GM12878 (cell line): ENCODE data around the gene OSGIN1. TPM values are rescaled to one million over a fixed set of nuclear protein-coding genes. Genes with fewer than 3 reads are reported as not detected.

Experiments
- ATAC-seq: fragments of 200-7000 bp; cut with Tn5 transposase; 3 replicates; pipeline ENCODE4 v1.9.1; 2020; ENCODE audit warnings: mild to moderate bottlenecking, moderate library complexity
- BruUV-seq: library from RNA; stranded (reverse); fragments of 400-500 nt; replicated peaks from 2 replicates; lab custom pipeline; 2021; lab: Mats Ljungman, UMichigan
- CTCF ChIA-PET: fragments of 300-600 bp; sonication (Branson Sonifier 250); formaldehyde crosslinking; extraction: SDS; loops from one replicate; lab custom pipeline; 2021; ENCODE audit warnings: inconsistent platforms; lab: Yijun Ruan, JAX
- POLR2A ChIA-PET: fragments of 350-600 bp; formaldehyde crosslinking; extraction: SDS; loops from one replicate; lab custom pipeline; 2021; ENCODE audit warnings: inconsistent platforms; lab: Charles Lee
- RAD21 ChIA-PET: fragments of 300-600 bp; sonication (Branson Sonifier 250); formaldehyde crosslinking; loops from one replicate; lab custom pipeline; 2023; ENCODE audit warnings: antibody characterized with exemption; ENCODE audit not compliant: unreplicated experiment; lab: Charles Lee
- SMC1A ChIA-PET: fragments of 300-600 bp; sonication (Branson Sonifier 250); formaldehyde crosslinking; loops from one replicate; lab custom pipeline; 2023; ENCODE audit not compliant: unreplicated experiment, uncharacterized antibody; lab: Charles Lee
- DNase-seq: peaks from one replicate; pipeline ENCODE4 v3.0.0-alpha.2; 2011; ENCODE audit warnings: low read depth, low spot score
- FAIRE-seq: peaks from 3 replicates; lab custom pipeline; 2011; peaks lifted over from hg19 to GRCh38; lab: Jason Lieb, UNC
- H2AFZ ChIP-seq: 2 replicates; pipeline ENCODE4 v1.6.0; 2011; ENCODE audit warnings: low read depth, low read length, control low read depth; ENCODE audit not compliant: control insufficient read depth
- H3K27ac ChIP-seq: 2 replicates; pipeline ENCODE4 v1.5.1; 2011; ENCODE audit warnings: control low read depth; ENCODE audit not compliant: control insufficient read depth, insufficient read depth
- H3K27me3 ChIP-seq, 2 experiments: replicated peaks in 1 of 2; 2 replicates each; pipeline versions ENCODE4 v1.6.0 to v1.6.1; 2011; ENCODE audit warnings: low read length in 1 of 2; ENCODE audit not compliant: control insufficient read depth in 2 of 2, insufficient read depth in 2 of 2
- H3K36me3 ChIP-seq, 2 experiments: 2 replicates each; pipeline ENCODE4 v1.5.1; 2011; ENCODE audit warnings: low read length in 1 of 2; ENCODE audit not compliant: control insufficient read depth in 2 of 2, insufficient read depth in 2 of 2
- H3K4me1 ChIP-seq: 2 replicates; pipeline ENCODE4 v1.6.1; 2011; ENCODE audit warnings: mild to moderate bottlenecking, low read length, moderate library complexity, mixed read lengths; ENCODE audit not compliant: control insufficient read depth, insufficient read depth
- H3K4me2 ChIP-seq: 2 replicates; pipeline ENCODE4 v1.6.0; 2011; ENCODE audit warnings: control low read depth; ENCODE audit not compliant: control insufficient read depth, insufficient read depth
- H3K4me3 ChIP-seq: fragments of 200-600 bp; sonication (generic); 2 replicates; pipeline ENCODE4 v1.5.1; 2016
- H3K79me2 ChIP-seq: 2 replicates; pipeline ENCODE4 v1.6.0; 2011; ENCODE audit warnings: low read length; ENCODE audit not compliant: control insufficient read depth, insufficient read depth
- H3K9ac ChIP-seq: 2 replicates; pipeline ENCODE4 v1.8.0; 2011; ENCODE audit warnings: low read length, control low read depth, mixed read lengths; ENCODE audit not compliant: control insufficient read depth, insufficient read depth
- H3K9me3 ChIP-seq: replicated peaks from 3 replicates; pipeline ENCODE4 v1.5.1; 2011; ENCODE audit warnings: mild to moderate bottlenecking, low read length; ENCODE audit not compliant: control insufficient read depth, insufficient read depth
- H4K20me1 ChIP-seq: 2 replicates; pipeline ENCODE4 v1.6.0; 2011; ENCODE audit not compliant: control insufficient read depth, insufficient read depth
- BMI1 ChIP-seq: fragments of 450-650 bp; IDR thresholded peaks from 2 replicates; pipeline ENCODE4 v1.6.1; 2016; ENCODE audit warnings: mild to moderate bottlenecking, moderate library complexity, borderline replicate concordance
- CHD1 ChIP-seq: IDR thresholded peaks from 2 replicates; pipeline ENCODE4 v1.6.1; 2012; ENCODE audit warnings: low read depth, low read length, improper control_type of control experiment
- FOXK2 ChIP-seq: fragments of 450-650 bp; IDR thresholded peaks from 2 replicates; pipeline ENCODE4 v1.6.1; 2017; ENCODE audit warnings: mild to moderate bottlenecking, moderate library complexity
- MXI1 ChIP-seq: fragments of 150-350 bp; IDR thresholded peaks from 2 replicates; pipeline ENCODE4 v1.6.1; 2011; ENCODE audit warnings: low read depth, mild to moderate bottlenecking, inconsistent platforms, low read length, improper control_type of control experiment
- NFXL1 ChIP-seq: fragments of 450-650 bp; IDR thresholded peaks from 2 replicates; pipeline ENCODE4 v1.6.1; 2017; ENCODE audit warnings: antibody characterized with exemption, mild to moderate bottlenecking, borderline replicate concordance
- SMAD1 ChIP-seq: fragments of 450-650 bp; IDR thresholded peaks from 2 replicates; pipeline ENCODE4 v1.6.1; 2018; ENCODE audit warnings: mild to moderate bottlenecking, low read depth; ENCODE audit not compliant: partially characterized antibody
- SRF ChIP-seq, 2 experiments: IDR thresholded peaks; 2 replicates each; pipeline ENCODE4 v1.6.1; 2011; ENCODE audit warnings: low read depth in 2 of 2, low read length in 2 of 2, mild to moderate bottlenecking in 1 of 2, moderate library complexity in 1 of 2
- TCF12 ChIP-seq: IDR thresholded peaks from 2 replicates; pipeline ENCODE4 v1.6.1; 2011; ENCODE audit warnings: low read depth, mild to moderate bottlenecking, low read length
- TCF7 ChIP-seq: IDR thresholded peaks from 2 replicates; pipeline ENCODE4 v1.6.1; 2014; ENCODE audit warnings: antibody characterized with exemption, borderline replicate concordance
- YY1 ChIP-seq: IDR thresholded peaks from 2 replicates; pipeline ENCODE4 v1.6.1; 2011; ENCODE audit warnings: low read depth, mild to moderate bottlenecking, low read length
- ZSCAN29 ChIP-seq: fragments of 450-650 bp; IDR thresholded peaks from 2 replicates; pipeline ENCODE4 v1.6.1; 2017; ENCODE audit warnings: mild to moderate bottlenecking, moderate library complexity
- WGBS: methylation state at CpG from one replicate; pipeline ENCODE4 v1.1.6; 2016; ENCODE audit warnings: low lambda C conversion rate; ENCODE audit not compliant: insufficient replicate concordance, insufficient coverage; ENCODE audit errors: missing lambda C conversion rate; 5-methylcytosine and 5-hydroxymethylcytosine counted together
- in situ Hi-C: fragments of 300-500 bp; cut with MboI; formaldehyde crosslinking; loops from 9 replicates; pipeline ENCODE4 v1.14.3; 2018; ENCODE audit warnings: mixed read lengths
- intact Hi-C: fragments of 100-400 bp; cut with micrococcal nuclease; formaldehyde crosslinking; loops from one replicate; pipeline ENCODE4 v1.14.2; 2022; ENCODE audit not compliant: unreplicated experiment
- polyA plus RNA-seq, 11 experiments: library from polyadenylated mRNA; depleted of rRNA in 4 of 11; unstranded in 6 of 11; stranded (reverse) in 5 of 11; fragments of >200 nt; fragmentation: Nextera tagmentation in 4 of 11; fragmentation: Illumina TruSeq in 1 of 11; extraction: Ambion mirVana in 4 of 11; extraction: Trizol in 1 of 11; gene quantifications; 1 replicate in 1 of 11; 2 replicates in 10 of 11; pipeline versions ENCODE4 v1.2.1 to v1.2.3, GENCODE V29; 2011 to 2016; ENCODE audit warnings: inconsistent platforms in 2 of 11, missing spikeins in 2 of 11, low read depth in 1 of 11
- total RNA-seq, 4 experiments: library from RNA; depleted of rRNA in 3 of 4; stranded (reverse); fragments of >200 nt in 3 of 4; fragmentation: Illumina TruSeq in 1 of 4; extraction: Trizol in 1 of 4; gene quantifications; 2 replicates each; pipeline versions ENCODE4 v1.2.1 to v1.2.3, GENCODE V29; 2013 to 2021
- TF ChIP-seq, protein P1 (sequence below): IDR thresholded peaks from 2 replicates; pipeline ENCODE4 v1.6.1; 2011; ENCODE audit warnings: low read depth, mild to moderate bottlenecking, low read length, moderate library complexity, borderline replicate concordance; ENCODE audit errors: extremely low read depth
- TF ChIP-seq, protein P2 (sequence below): IDR thresholded peaks from 2 replicates; pipeline ENCODE4 v1.6.1; 2012; ENCODE audit warnings: improper control_type of control experiment, low read depth, low read length; ENCODE audit not compliant: insufficient replicate concordance
- TF ChIP-seq, protein P3 (sequence below), 3 experiments: IDR thresholded peaks in 2 of 3; conservative IDR thresholded peaks in 1 of 3; 2 replicates each; pipeline ENCODE4 v1.5.1; 2011; ENCODE audit warnings: low read depth in 3 of 3, low read length in 3 of 3, mild to moderate bottlenecking in 3 of 3, control low read depth in 2 of 3, moderate library complexity in 2 of 3, inconsistent platforms in 1 of 3, mixed read lengths in 1 of 3; ENCODE audit not compliant: control insufficient read depth in 2 of 3, insufficient read depth in 1 of 3; ENCODE audit errors: extremely low read depth in 1 of 3
- TF ChIP-seq, protein P4 (sequence below): fragments of 450-650 bp; IDR thresholded peaks from 2 replicates; pipeline ENCODE4 v1.6.1; 2017; ENCODE audit warnings: mild to moderate bottlenecking

OSGIN1 gene
- total and polyA plus RNA-seq, 10 of the 15 experiments (the other 5 are each of a cell fraction or from before 2014, with no cell fraction given) = 0.06 to 0.18 (median 0.13) TPM; not detected in 5

GRCh38 chr16:83907631-83908250 lies 45.3 kb upstream of the OSGIN1 start:
- no peak overlapping the region for H2AFZ ChIP-seq
- no peaks in the 10 kb centered on the region for H3K79me2 ChIP-seq
- H3K27me3 ChIP-seq = no peaks in the 10 kb centered on the region
- intact Hi-C loops (no loop called here), in situ Hi-C loops (no loop called here)
- no peaks in the 10 kb centered on the region for H3K4me1 ChIP-seq
- DNase-seq (no peak), ATAC-seq (no peak), FAIRE-seq (no peak)
- no TSS peak for BruUV-seq
- H3K4me2 ChIP-seq = no peak overlapping the region
- ChIA-PET CTCF (no interaction called here), SMC1A (no interaction called here), RAD21 (no interaction called here), POLR2A (no interaction called here)
- no peak overlapping the region for H3K4me3 ChIP-seq
- H3K9ac ChIP-seq = no peak overlapping the region
- H3K27ac ChIP-seq = no peak overlapping the region
- no peaks in the 10 kb centered on the region for H4K20me1 ChIP-seq
- H3K36me3 ChIP-seq = peaks cover 0 to 18% of the 10 kb centered on the region in 2 experiments; a peak in 1 of 4 replicates
- no peaks in the 10 kb centered on the region for H3K9me3 ChIP-seq
- 91% methylated on average over 15 of the region's 15 CpGs for WGBS
- no peak for TF ChIP-seq ZSCAN29
- TF ChIP-seq MXI1 = no peak
- TF ChIP-seq, protein P1, sequence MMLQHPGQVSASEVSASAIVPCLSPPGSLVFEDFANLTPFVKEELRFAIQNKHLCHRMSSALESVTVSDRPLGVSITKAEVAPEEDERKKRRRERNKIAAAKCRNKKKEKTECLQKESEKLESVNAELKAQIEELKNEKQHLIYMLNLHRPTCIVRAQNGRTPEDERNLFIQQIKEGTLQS = no peak
- no peak for TF ChIP-seq SMAD1
- no peak for TF ChIP-seq YY1
- TF ChIP-seq NFXL1 = no peak
- no peak for TF ChIP-seq CHD1
- no peak for TF ChIP-seq FOXK2
- TF ChIP-seq, protein P2, sequence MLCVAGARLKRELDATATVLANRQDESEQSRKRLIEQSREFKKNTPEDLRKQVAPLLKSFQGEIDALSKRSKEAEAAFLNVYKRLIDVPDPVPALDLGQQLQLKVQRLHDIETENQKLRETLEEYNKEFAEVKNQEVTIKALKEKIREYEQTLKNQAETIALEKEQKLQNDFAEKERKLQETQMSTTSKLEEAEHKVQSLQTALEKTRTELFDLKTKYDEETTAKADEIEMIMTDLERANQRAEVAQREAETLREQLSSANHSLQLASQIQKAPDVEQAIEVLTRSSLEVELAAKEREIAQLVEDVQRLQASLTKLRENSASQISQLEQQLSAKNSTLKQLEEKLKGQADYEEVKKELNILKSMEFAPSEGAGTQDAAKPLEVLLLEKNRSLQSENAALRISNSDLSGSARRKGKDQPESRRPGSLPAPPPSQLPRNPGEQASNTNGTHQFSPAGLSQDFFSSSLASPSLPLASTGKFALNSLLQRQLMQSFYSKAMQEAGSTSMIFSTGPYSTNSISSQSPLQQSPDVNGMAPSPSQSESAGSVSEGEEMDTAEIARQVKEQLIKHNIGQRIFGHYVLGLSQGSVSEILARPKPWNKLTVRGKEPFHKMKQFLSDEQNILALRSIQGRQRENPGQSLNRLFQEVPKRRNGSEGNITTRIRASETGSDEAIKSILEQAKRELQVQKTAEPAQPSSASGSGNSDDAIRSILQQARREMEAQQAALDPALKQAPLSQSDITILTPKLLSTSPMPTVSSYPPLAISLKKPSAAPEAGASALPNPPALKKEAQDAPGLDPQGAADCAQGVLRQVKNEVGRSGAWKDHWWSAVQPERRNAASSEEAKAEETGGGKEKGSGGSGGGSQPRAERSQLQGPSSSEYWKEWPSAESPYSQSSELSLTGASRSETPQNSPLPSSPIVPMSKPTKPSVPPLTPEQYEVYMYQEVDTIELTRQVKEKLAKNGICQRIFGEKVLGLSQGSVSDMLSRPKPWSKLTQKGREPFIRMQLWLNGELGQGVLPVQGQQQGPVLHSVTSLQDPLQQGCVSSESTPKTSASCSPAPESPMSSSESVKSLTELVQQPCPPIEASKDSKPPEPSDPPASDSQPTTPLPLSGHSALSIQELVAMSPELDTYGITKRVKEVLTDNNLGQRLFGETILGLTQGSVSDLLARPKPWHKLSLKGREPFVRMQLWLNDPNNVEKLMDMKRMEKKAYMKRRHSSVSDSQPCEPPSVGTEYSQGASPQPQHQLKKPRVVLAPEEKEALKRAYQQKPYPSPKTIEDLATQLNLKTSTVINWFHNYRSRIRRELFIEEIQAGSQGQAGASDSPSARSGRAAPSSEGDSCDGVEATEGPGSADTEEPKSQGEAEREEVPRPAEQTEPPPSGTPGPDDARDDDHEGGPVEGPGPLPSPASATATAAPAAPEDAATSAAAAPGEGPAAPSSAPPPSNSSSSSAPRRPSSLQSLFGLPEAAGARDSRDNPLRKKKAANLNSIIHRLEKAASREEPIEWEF = no peak
- TF ChIP-seq, protein P3, sequence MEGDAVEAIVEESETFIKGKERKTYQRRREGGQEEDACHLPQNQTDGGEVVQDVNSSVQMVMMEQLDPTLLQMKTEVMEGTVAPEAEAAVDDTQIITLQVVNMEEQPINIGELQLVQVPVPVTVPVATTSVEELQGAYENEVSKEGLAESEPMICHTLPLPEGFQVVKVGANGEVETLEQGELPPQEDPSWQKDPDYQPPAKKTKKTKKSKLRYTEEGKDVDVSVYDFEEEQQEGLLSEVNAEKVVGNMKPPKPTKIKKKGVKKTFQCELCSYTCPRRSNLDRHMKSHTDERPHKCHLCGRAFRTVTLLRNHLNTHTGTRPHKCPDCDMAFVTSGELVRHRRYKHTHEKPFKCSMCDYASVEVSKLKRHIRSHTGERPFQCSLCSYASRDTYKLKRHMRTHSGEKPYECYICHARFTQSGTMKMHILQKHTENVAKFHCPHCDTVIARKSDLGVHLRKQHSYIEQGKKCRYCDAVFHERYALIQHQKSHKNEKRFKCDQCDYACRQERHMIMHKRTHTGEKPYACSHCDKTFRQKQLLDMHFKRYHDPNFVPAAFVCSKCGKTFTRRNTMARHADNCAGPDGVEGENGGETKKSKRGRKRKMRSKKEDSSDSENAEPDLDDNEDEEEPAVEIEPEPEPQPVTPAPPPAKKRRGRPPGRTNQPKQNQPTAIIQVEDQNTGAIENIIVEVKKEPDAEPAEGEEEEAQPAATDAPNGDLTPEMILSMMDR (IDR thresholded peaks at IDR 0.05 in 2 of 3, conservative IDR thresholded peaks at IDR 0.05 in 1 of 3; ENCODE audit: control insufficient read depth in 2 of 3, extremely low read depth in 1 of 3, insufficient read depth in 1 of 3, low read depth in 3 of 3, low read length in 3 of 3) = no peak
- TF ChIP-seq BMI1 = no peak
- no peak for TF ChIP-seq TCF12
- no peak for TF ChIP-seq TCF7
- TF ChIP-seq SRF (IDR thresholded peaks at IDR 0.05; ENCODE audit: low read depth in 2 of 2, low read length in 2 of 2) = no peak
- TF ChIP-seq, protein P4, sequence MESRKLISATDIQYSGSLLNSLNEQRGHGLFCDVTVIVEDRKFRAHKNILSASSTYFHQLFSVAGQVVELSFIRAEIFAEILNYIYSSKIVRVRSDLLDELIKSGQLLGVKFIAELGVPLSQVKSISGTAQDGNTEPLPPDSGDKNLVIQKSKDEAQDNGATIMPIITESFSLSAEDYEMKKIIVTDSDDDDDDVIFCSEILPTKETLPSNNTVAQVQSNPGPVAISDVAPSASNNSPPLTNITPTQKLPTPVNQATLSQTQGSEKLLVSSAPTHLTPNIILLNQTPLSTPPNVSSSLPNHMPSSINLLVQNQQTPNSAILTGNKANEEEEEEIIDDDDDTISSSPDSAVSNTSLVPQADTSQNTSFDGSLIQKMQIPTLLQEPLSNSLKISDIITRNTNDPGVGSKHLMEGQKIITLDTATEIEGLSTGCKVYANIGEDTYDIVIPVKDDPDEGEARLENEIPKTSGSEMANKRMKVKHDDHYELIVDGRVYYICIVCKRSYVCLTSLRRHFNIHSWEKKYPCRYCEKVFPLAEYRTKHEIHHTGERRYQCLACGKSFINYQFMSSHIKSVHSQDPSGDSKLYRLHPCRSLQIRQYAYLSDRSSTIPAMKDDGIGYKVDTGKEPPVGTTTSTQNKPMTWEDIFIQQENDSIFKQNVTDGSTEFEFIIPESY = no peak
